ENCODE measurements around the gene MACROD1.

Gene MACROD1

DNA sequence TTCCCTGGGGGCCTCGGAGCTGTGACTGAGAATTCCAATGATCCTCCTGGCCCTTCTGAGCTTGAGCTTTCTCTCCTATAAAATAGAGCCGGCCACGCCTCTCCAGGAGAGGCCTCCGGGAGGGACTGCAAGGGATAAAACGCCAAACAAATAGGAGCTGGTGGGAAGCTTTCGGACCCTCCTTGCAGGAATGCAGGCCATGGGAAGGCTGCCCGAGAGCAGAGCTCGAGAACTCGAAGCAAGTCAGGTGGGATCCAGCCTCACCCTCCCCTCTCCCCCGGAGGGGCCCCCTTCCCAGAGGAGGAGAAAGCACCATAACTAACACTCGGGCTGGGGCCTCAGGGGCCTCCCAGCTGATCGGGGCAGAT lies 95.6 kb downstream of the MACROD1 start:
- in situ Hi-C loops (cut with HindIII; ENCODE audit: low pct_ligation_motif_present, low pct_unique_long_range_greater_than_20kb, low sequenced_read_pairs), result no loop called here
- DNase-seq, result no peak

GRCh38 chr11:64069401-64070313 lies 96.3 kb downstream of the MACROD1 start:
- in situ Hi-C loops (cut with HindIII; ENCODE audit: low pct_ligation_motif_present, low pct_unique_long_range_greater_than_20kb, low sequenced_read_pairs), result no loop called here
- DNase-seq, result no peak

- no peak for DNase-seq
- in situ Hi-C loops (cut with HindIII; ENCODE audit: low pct_ligation_motif_present, low pct_unique_long_range_greater_than_20kb, low sequenced_read_pairs), result no loop called here
Observed at GRCh38 chr11:64068705-64069400, 97.1 kb downstream of the MACROD1 start.

- in situ Hi-C loops (cut with HindIII; ENCODE audit: low pct_ligation_motif_present, low pct_unique_long_range_greater_than_20kb, low sequenced_read_pairs), result no loop called here
- DNase-seq, result no peak
Observed at GRCh38 chr11:64067230-64067993, 98.5 kb downstream of the MACROD1 start.

- in situ Hi-C loops (cut with HindIII; ENCODE audit: low pct_ligation_motif_present, low pct_unique_long_range_greater_than_20kb, low sequenced_read_pairs), result no loop called here
- no peak for DNase-seq
Observed at GRCh38 chr11:64065712-64066111, 100.2 kb downstream of the MACROD1 start.

DNA sequence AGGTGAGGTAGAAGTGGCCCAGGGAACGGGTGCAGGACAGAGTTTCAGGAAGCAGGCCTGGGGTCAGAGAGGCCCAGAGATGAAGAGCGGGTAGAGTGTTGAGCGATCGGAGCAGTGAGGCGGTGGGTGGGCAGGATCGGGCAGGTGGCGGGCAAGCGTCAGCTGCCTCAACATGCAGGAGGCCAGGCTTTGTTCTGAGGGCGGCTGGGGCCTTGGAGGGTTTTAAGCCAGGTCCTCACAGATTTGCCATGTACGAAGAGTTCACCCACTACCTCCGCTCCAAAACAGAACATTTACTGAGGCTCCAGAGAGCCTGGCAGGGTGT lies 100.8 kb downstream of the MACROD1 start:
- in situ Hi-C loops (cut with HindIII; ENCODE audit: low pct_ligation_motif_present, low pct_unique_long_range_greater_than_20kb, low sequenced_read_pairs), result no loop called here
- no peak for DNase-seq

GRCh38 chr11:64064374-64065140 lies 101.4 kb downstream of the MACROD1 start:
- in situ Hi-C loops (cut with HindIII; ENCODE audit: low pct_ligation_motif_present, low pct_unique_long_range_greater_than_20kb, low sequenced_read_pairs), result no loop called here
- DNase-seq, result no peak

- in situ Hi-C loops (cut with HindIII; ENCODE audit: low pct_ligation_motif_present, low pct_unique_long_range_greater_than_20kb, low sequenced_read_pairs), result no loop called here
- no peak for DNase-seq
Observed at GRCh38 chr11:64063777-64064176, 102.1 kb downstream of the MACROD1 start.

DNA sequence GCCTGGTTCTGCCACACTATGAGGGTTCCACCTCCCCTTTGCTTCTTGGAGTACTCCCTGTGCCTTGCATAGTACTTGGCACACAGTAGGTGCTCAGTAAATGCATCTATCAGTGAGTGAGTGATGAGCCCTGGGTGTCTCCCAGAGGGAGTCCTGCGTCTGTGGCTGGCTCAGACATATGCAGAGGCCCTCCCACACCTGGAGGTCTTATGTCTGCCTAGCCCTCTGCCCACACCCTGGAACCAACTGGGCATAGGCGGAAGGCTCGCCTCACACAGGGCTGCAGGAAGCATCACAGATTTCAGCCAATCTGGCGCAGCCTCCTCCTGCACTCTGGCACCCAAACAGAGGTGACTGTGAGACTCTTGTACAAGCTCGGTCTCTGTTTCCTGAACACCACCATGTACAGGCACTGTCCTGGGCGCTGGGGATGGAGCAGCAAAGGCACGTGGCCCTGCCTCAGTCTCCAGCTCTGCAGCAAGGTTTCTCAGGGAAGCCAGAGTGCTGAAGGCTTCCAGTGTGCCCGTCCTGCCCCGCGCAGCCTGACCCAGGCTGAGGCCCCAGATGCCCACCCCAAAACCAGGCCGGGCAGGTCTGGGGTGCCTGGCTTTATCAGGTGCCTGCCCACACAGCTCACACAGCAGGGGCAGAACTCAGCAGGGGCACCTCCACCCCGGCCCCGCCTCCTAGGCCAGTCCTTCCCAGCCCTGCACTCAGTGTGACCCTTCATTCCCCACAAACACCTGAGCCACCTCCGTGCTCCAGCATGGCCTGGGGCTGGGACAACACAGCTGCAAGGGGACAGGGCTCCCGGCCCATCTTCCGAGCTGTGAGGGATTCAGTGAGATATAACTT lies 103.5 kb downstream of the MACROD1 start:
- in situ Hi-C loops (cut with HindIII; ENCODE audit: low pct_ligation_motif_present, low pct_unique_long_range_greater_than_20kb, low sequenced_read_pairs), result no loop called here
- DNase-seq, result no peak

GRCh38 chr11:64060861-64061444 lies 105.0 kb downstream of the MACROD1 start:
- DNase-seq, result peak; percentile 11
- in situ Hi-C loops (cut with HindIII; ENCODE audit: low pct_ligation_motif_present, low pct_unique_long_range_greater_than_20kb, low sequenced_read_pairs), result no loop called here

- in situ Hi-C loops (cut with HindIII; ENCODE audit: low pct_ligation_motif_present, low pct_unique_long_range_greater_than_20kb, low sequenced_read_pairs), result no loop called here
- no peak for DNase-seq
Observed at GRCh38 chr11:64060263-64060860, 105.6 kb downstream of the MACROD1 start.

- no peak for DNase-seq
- in situ Hi-C loops (cut with HindIII; ENCODE audit: low pct_ligation_motif_present, low pct_unique_long_range_greater_than_20kb, low sequenced_read_pairs), result no loop called here
Observed at GRCh38 chr11:64059339-64060140, 106.4 kb downstream of the MACROD1 start.

DNA sequence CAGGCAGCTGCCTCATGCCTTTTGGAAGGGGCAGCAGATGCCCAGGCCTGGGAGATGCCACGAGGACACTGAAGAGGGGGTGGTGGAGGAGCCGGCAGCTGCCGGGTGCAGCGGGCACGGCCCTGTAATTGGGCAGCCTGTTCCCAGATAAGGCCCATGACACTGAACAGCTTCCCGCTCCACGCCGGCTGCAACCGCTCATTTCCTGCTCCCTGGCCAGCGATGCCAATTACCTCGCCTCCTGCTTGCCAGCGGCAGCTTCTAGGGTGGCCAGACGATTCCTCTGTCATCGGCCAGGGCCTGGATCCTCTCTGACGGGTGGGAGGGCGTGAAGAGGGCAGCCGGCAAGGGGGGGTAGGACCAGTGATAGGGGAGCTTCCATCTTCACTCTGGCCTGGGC lies 107.4 kb downstream of the MACROD1 start:
- in situ Hi-C loops (cut with HindIII; ENCODE audit: low pct_ligation_motif_present, low pct_unique_long_range_greater_than_20kb, low sequenced_read_pairs), result no loop called here
- DNase-seq, result no peak

- no peak for DNase-seq
- in situ Hi-C loops (cut with HindIII; ENCODE audit: low pct_ligation_motif_present, low pct_unique_long_range_greater_than_20kb, low sequenced_read_pairs), result no loop called here
Observed at GRCh38 chr11:64057890-64058289, 108.0 kb downstream of the MACROD1 start.

GRCh38 chr11:64056861-64057260 lies 109.1 kb downstream of the MACROD1 start:
- in situ Hi-C loops (cut with HindIII; ENCODE audit: low pct_ligation_motif_present, low pct_unique_long_range_greater_than_20kb, low sequenced_read_pairs), result no loop called here
- DNase-seq, result no peak

- no peak for DNase-seq
- in situ Hi-C loops (cut with HindIII; ENCODE audit: low pct_ligation_motif_present, low pct_unique_long_range_greater_than_20kb, low sequenced_read_pairs), result no loop called here
Observed at GRCh38 chr11:64056213-64056785, 109.6 kb downstream of the MACROD1 start.

All from ACHN (cell line).